ENCODE measurements around the gene PPP2R2D.

Gene PPP2R2D

GRCh38 chr10:131890276-131891195 lies 10.3 kb upstream of the PPP2R2D start:
- no peak for DNase-seq

GRCh38 chr10:131891196-131891928 lies 9.4 kb upstream of the PPP2R2D start:
- DNase-seq, result no peak

- DNase-seq, result no peak
These were observed 8.6 kb upstream of the PPP2R2D start for GRCh38 chr10:131891929-131892805.

GRCh38 chr10:131892806-131893675 lies 7.8 kb upstream of the PPP2R2D start:
- DNase-seq, result no peak

- DNase-seq, result no peak
These were observed 5.7 kb upstream of the PPP2R2D start for GRCh38 chr10:131895116-131895515.

- DNase-seq, result no peak
These were observed 4.4 kb upstream of the PPP2R2D start for GRCh38 chr10:131896403-131896802.

- DNase-seq, result no peak
These were observed 3.4 kb upstream of the PPP2R2D start for GRCh38 chr10:131897297-131897899.

- no peak for DNase-seq
These were observed 2.7 kb upstream of the PPP2R2D start for GRCh38 chr10:131898061-131898460.

GRCh38 chr10:131898713-131899112 lies 2.1 kb upstream of the PPP2R2D start:
- no peak for DNase-seq

GRCh38 chr10:131899116-131899690 lies 1.6 kb upstream of the PPP2R2D start:
- DNase-seq, result no peak

GRCh38 chr10:131899695-131900349 lies 986 bp upstream of the PPP2R2D start:
- DNase-seq, result no peak

- no peak for DNase-seq
These were observed 497 bp downstream of the PPP2R2D start for GRCh38 chr10:131901181-131901829.

- DNase-seq, result no peak
These were observed 1.4 kb downstream of the PPP2R2D start for GRCh38 chr10:131902211-131902610.

GRCh38 chr10:131902691-131903090 lies 1.9 kb downstream of the PPP2R2D start:
- DNase-seq, result no peak

GRCh38 chr10:131905267-131905571 lies 4.4 kb downstream of the PPP2R2D start:
- DNase-seq, result no peak

GRCh38 chr10:131905603-131906268 lies 4.9 kb downstream of the PPP2R2D start:
- no peak for DNase-seq

GRCh38 chr10:131906269-131906639 lies 5.4 kb downstream of the PPP2R2D start:
- DNase-seq, result no peak

- no peak for DNase-seq
These were observed 6.9 kb downstream of the PPP2R2D start for GRCh38 chr10:131907679-131908078.

GRCh38 chr10:131908151-131908550 lies 7.3 kb downstream of the PPP2R2D start:
- no peak for DNase-seq
